SK-N-SH treated with all-trans-retinoic acid at 6 μM for 48 hours (cell line): ENCODE results near the gene DAB1.

ENCODE experiments used
- ATAC-seq: fragments of 200-7000 bp; cut with Tn5 transposase; 3 replicates; pipeline ENCODE4 v1.9.1; 2020; ENCODE audit warnings: mild to moderate bottlenecking, moderate library complexity
- ARNTL ChIP-seq: fragments of 450-650 bp; formaldehyde crosslinking; IDR thresholded peaks from 2 replicates; pipeline ENCODE4 v1.5.0; 2020; ENCODE audit warnings: low read depth, mild to moderate bottlenecking, moderate library complexity, borderline replicate concordance
- CREB5 ChIP-seq: fragments of 250-450 bp; sonication (Bioruptor Pico); IDR thresholded peaks from 2 replicates; pipeline ENCODE4 v1.5.1; 2020; ENCODE audit warnings: low read depth, mild to moderate bottlenecking, moderate library complexity
- CSDC2 ChIP-seq: fragments of 250-450 bp; sonication (Bioruptor Pico); IDR thresholded peaks from 2 replicates; pipeline ENCODE4 v1.5.0; 2020; ENCODE audit warnings: mild to moderate bottlenecking, moderate library complexity
- CSRNP3 ChIP-seq: fragments of 250-450 bp; sonication (Bioruptor Pico); IDR thresholded peaks from 2 replicates; pipeline ENCODE4 v1.5.1; 2021; ENCODE audit warnings: mild to moderate bottlenecking, moderate library complexity
- ESRRG ChIP-seq: fragments of 250-450 bp; sonication (Bioruptor Pico); IDR thresholded peaks from 2 replicates; pipeline ENCODE4 v1.6.1; 2021; ENCODE audit warnings: mild to moderate bottlenecking
- OSR1 ChIP-seq: fragments of 250-450 bp; sonication (Bioruptor Pico); IDR thresholded peaks from 2 replicates; pipeline ENCODE4 v1.8.0; 2022; ENCODE audit warnings: moderate library complexity, mild to moderate bottlenecking, inconsistent platforms
- PATZ1 ChIP-seq: fragments of 250-450 bp; sonication (Bioruptor Pico); IDR thresholded peaks from 2 replicates; pipeline ENCODE4 v1.8.0; 2020; ENCODE audit warnings: mild to moderate bottlenecking, moderate library complexity, borderline replicate concordance
- POU6F1 ChIP-seq: fragments of 250-450 bp; sonication (Bioruptor Pico); IDR thresholded peaks from 2 replicates; pipeline ENCODE4 v1.8.0; 2021; ENCODE audit warnings: low read depth, mild to moderate bottlenecking, moderate library complexity, borderline replicate concordance
- PPARA ChIP-seq: fragments of 250-450 bp; sonication (Bioruptor Pico); IDR thresholded peaks from 2 replicates; pipeline ENCODE4 v1.5.0; 2020; ENCODE audit warnings: mild to moderate bottlenecking, borderline replicate concordance
- RARB ChIP-seq: fragments of 250-450 bp; sonication (Bioruptor Pico); IDR thresholded peaks from 2 replicates; pipeline ENCODE4 v1.8.0; 2021; ENCODE audit warnings: mild to moderate bottlenecking, moderate library complexity
- SNAI2 ChIP-seq: fragments of 250-450 bp; sonication (Bioruptor Pico); IDR thresholded peaks from 2 replicates; pipeline ENCODE4 v1.5.0; 2020; ENCODE audit warnings: mild to moderate bottlenecking, moderate library complexity
- TOX ChIP-seq: fragments of 250-450 bp; sonication (Bioruptor Pico); IDR thresholded peaks from 2 replicates; pipeline ENCODE4 v1.8.0; 2021; ENCODE audit warnings: mild to moderate bottlenecking, moderate library complexity, borderline replicate concordance
- TSHZ2 ChIP-seq: fragments of 250-450 bp; sonication (Bioruptor Pico); IDR thresholded peaks from 2 replicates; pipeline ENCODE4 v1.5.0; 2020; ENCODE audit warnings: mild to moderate bottlenecking, moderate library complexity
- ZC3H10 ChIP-seq: fragments of 250-450 bp; sonication (Bioruptor Pico); IDR thresholded peaks from 2 replicates; pipeline ENCODE4 v1.5.1; 2021; ENCODE audit warnings: mild to moderate bottlenecking, moderate library complexity
- ZFP3 ChIP-seq: fragments of 250-450 bp; sonication (Bioruptor Pico); IDR thresholded peaks from 2 replicates; pipeline ENCODE4 v1.5.0; 2020; ENCODE audit warnings: mild to moderate bottlenecking, moderate library complexity
- ZNF565 ChIP-seq: fragments of 450-650 bp; formaldehyde crosslinking; conservative IDR thresholded peaks from 2 replicates; pipeline ENCODE4 v1.5.0; 2020; ENCODE audit warnings: low read depth, mild to moderate bottlenecking, moderate library complexity
- ZNF70 ChIP-seq: fragments of 450-650 bp; formaldehyde crosslinking; IDR thresholded peaks from 2 replicates; pipeline ENCODE4 v1.5.0; 2020; ENCODE audit warnings: mild to moderate bottlenecking, moderate library complexity
- ZNF8 ChIP-seq: fragments of 450-650 bp; formaldehyde crosslinking; IDR thresholded peaks from 2 replicates; pipeline ENCODE4 v1.5.0; 2020; ENCODE audit warnings: mild to moderate bottlenecking, moderate library complexity

The DAB1 gene

GRCh38 chr1:57084701-57085100 is 339.2 kb downstream of the DAB1 start (continued):
- TF ChIP-seq TSHZ2, result no peak

GRCh38 chr1:57082711-57083439 is 341.0 kb downstream of the DAB1 start:
- no peak for ATAC-seq
- TF ChIP-seq ZNF70 (CRISPR knock-in tag) (no peak), ARNTL (no peak), ESRRG (CRISPR knock-in tag) (no peak), ZNF8 (CRISPR knock-in tag) (no peak), ZFP3 (CRISPR knock-in tag) (no peak), SNAI2 (CRISPR knock-in tag) (no peak)

- TF ChIP-seq TOX (no peak), OSR1 (no peak), ZC3H10 (no peak), POU6F1 (no peak), ZNF8 (CRISPR knock-in tag) (no peak), TSHZ2 (no peak), CSRNP3 (no peak), CREB5 (CRISPR knock-in tag) (no peak), CSDC2 (no peak), ESRRG (CRISPR knock-in tag) (no peak), ZNF565 (no peak), PATZ1 (CRISPR knock-in tag) (no peak), ARNTL (no peak), PPARA (CRISPR knock-in tag) (no peak), RARB (CRISPR knock-in tag) (no peak)
- TF ChIP-seq, all 23 proteins: peak for 0
- no peak for ATAC-seq
Measured at GRCh38 chr1:57079454-57080157, 344.3 kb downstream of the DAB1 start.
